ENCODE data around the gene NRG4.
"Not testable (repeated sequence)": the region's sequence is repeated elsewhere in the genome, so short reads cannot be mapped to it uniquely, and the experiment has no call there.

The NRG4 gene

GRCh38 chr15:75994220-75994619, 18.0 kb downstream of the NRG4 start:
- no peak for DNase-seq (ENCODE audit: low read depth in 2 of 2)

- no peak for DNase-seq (ENCODE audit: low read depth in 2 of 2)
Observed at GRCh38 chr15:75992897-75993296, 19.3 kb downstream of the NRG4 start.

GRCh38 chr15:75989875-75990274, 22.3 kb downstream of the NRG4 start:
- DNase-seq (ENCODE audit: low read depth in 2 of 2): no peak

DNA sequence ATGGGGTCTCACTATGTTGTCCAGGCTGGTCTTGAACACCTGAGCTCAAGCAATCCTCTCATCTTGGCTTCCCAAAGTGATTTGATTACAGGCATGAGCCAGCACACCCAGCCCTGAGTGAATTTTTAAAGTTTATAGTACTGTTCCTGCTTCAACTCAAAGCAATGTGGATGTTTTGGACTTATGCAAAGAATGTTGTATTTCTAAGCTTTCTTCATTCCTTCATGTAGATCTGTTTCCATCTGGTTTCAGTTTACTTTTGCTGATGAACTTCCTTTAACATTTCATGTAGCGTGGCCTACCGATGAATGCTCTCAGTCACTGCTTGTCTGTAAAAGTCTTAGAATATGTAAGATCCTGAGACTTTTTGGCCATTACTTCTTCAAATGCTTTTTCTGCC, 23.2 kb downstream of the NRG4 start:
- no peak for DNase-seq (ENCODE audit: low read depth in 2 of 2)

- no peak for DNase-seq (ENCODE audit: low read depth in 2 of 2)
Observed at GRCh38 chr15:75985971-75986370, 26.3 kb downstream of the NRG4 start.

- not testable (repeated sequence) for DNase-seq (ENCODE audit: low read depth in 2 of 2)
Observed at GRCh38 chr15:75984706-75985105, 27.5 kb downstream of the NRG4 start.

DNA sequence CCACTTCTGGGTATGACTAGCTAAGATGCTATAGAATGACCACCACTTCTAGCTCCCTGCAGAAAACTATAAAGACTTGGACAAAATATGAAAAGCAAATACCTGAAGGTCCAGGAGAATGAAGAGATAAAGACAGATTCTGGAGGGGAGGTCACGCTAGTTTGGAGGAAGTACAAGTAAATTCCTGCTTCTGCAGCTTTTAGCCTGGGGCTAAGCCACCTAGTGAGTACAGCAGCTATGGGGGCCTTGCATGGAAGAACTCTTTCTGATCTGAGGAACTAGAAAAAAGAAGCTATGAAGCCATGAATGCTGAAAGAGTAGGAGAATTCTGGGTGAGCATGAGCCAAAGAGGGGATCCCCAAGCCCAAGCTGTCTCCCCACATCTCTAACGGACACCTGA, 29.8 kb downstream of the NRG4 start:
- DNase-seq (ENCODE audit: low read depth in 2 of 2): no peak

DNA sequence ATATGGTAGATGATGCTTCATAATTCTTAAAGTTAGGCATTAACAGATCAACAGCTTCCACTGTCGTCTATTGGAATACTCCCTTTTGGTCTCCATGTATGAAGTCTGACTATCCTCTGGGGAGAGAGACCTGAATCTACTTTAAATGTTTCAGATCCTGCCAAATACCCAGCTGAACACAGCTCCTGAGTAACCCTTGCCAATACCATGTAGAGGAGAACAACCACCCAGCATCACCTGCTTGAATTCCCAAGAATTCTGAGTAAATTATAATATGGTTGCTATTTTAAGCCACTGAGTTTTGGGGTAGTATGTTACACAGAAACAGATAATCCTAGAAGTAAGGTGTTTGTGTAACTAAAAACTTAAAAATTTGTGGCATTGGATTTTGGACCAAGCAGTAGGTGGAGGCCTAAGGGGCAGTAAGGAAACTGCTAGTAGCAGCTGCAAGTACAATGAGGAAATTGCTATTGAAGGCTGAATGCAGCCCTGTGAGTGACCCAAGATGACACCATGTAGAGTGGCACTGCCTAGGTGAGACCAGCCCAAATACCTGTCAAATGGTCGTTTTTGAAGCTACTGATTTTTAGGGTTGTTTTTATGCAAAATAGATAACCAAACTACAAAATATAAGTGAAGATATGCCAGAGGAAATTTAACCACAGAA, 30.9 kb downstream of the NRG4 start:
- DNase-seq (ENCODE audit: low read depth in 2 of 2): no peak

- not testable (repeated sequence) for DNase-seq (ENCODE audit: low read depth in 2 of 2)
Observed at GRCh38 chr15:75976766-75977165, 35.5 kb downstream of the NRG4 start.

DNA sequence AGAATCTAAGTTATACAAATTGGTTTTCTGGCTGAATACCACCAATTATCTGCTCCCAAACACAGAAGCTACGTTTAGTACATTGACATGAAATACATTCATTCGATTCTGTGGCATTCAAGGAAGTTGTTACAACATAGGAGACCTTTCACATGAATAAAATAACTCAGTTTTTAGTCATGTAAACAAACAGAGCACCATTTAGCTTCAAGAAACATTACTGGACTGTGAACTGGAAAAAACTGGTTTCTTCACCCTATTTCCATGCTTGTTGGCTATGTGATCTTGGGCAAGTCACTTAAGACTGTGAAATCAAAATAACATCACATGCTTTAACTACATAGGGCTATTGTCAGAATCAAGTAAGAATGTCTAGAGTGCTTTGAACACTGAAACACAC, 46.2 kb downstream of the NRG4 start:
- DNase-seq (ENCODE audit: low read depth in 2 of 2): no peak

DNA sequence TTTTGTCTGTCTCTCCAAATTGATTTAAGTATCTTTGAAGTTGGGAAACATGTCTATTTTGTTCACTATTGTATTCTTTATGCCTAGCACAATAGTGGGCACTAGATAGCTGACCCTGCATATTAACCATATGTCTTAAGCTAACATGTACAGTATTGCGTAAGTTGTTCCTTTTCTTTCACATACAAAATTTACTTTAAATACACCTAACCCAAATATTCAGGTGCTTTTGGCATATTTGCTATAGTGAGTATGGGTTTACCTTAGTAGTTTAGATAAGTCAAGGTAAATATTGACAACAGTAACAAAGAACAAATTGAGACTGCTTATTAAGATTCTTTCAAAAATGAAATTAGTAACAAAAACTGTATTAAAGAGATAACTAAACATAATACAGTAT, 50.9 kb downstream of the NRG4 start:
- DNase-seq (ENCODE audit: low read depth in 2 of 2): no peak

DNA sequence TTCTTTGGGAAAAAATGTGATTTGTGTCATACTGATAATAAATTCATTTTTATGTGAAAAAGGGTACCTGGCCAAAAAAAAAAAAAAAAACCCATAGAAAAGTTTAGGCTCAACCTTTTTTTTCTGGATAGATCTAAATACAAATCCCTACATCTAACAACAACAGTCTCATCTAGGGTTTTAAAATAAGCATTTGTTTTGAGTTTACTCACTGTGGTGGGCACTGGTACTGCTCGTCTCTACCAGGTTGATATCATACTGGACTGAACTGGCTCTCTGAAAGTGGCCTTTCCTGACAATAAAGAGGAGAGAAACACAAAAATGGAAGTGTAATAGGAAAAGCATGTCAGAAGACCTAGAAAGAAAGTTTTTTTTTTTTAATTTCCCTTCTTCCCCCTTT, 56.5 kb downstream of the NRG4 start:
- no peak for DNase-seq (ENCODE audit: low read depth in 2 of 2)

GRCh38 chr15:75952525-75952924, 59.7 kb downstream of the NRG4 start:
- DNase-seq (ENCODE audit: low read depth in 2 of 2): no peak

- no peak for DNase-seq (ENCODE audit: low read depth in 2 of 2)
Observed at GRCh38 chr15:75948761-75949296, 63.4 kb downstream of the NRG4 start.

DNA sequence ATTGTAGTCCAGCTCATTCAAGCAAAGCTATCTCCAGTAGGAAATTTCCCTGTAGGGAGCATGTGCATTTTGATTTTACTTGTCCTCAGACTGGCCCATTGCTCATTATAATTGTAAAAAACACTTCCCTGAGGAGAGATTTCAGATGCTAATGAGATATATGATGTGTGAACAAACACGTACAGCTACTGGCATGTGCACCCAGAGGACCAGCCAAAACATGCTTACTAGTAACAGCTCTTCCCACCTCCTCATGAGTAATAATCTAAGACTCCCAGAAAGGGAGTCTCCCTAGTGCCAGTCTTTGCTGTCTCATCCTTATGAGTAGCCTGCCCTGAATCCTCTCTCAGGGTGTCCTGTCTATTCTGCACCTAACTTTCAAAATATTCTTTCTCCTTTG, 65.1 kb downstream of the NRG4 start:
- DNase-seq (ENCODE audit: low read depth in 2 of 2): no peak

GRCh38 chr15:75945953-75946352, 66.3 kb downstream of the NRG4 start:
- no peak for DNase-seq (ENCODE audit: low read depth in 2 of 2)

GRCh38 chr15:75943713-75944215, 68.5 kb downstream of the NRG4 start:
- DNase-seq (ENCODE audit: low read depth in 2 of 2): no peak

DNA sequence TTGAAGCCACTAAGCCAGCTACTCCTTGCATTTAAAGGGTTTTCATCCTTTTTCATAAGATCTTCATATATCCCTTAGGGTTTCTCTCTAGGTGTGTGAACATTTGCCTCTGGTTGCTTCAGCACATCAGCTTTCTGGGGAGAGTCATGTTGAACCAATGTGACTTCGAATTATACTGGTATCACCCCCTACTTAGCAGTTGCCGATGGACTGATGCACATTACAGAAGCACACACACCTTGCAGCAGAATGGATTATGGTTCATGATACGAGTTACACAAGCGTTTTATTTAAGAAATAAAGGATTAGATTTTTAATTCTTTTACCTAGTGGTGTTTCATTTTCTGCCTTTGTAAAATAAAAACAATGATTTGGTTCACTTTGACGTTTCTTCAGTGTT, 69.0 kb downstream of the NRG4 start:
- DNase-seq (ENCODE audit: low read depth in 2 of 2): no peak

GRCh38 chr15:75942464-75942863, 69.8 kb downstream of the NRG4 start:
- no peak for DNase-seq (ENCODE audit: low read depth in 2 of 2)

GRCh38 chr15:75930866-75931265, 81.4 kb downstream of the NRG4 start:
- no peak for DNase-seq (ENCODE audit: low read depth in 2 of 2)

GRCh38 chr15:75929799-75930565, 82.2 kb downstream of the NRG4 start:
- DNase-seq (ENCODE audit: low read depth in 2 of 2): no peak

DNA sequence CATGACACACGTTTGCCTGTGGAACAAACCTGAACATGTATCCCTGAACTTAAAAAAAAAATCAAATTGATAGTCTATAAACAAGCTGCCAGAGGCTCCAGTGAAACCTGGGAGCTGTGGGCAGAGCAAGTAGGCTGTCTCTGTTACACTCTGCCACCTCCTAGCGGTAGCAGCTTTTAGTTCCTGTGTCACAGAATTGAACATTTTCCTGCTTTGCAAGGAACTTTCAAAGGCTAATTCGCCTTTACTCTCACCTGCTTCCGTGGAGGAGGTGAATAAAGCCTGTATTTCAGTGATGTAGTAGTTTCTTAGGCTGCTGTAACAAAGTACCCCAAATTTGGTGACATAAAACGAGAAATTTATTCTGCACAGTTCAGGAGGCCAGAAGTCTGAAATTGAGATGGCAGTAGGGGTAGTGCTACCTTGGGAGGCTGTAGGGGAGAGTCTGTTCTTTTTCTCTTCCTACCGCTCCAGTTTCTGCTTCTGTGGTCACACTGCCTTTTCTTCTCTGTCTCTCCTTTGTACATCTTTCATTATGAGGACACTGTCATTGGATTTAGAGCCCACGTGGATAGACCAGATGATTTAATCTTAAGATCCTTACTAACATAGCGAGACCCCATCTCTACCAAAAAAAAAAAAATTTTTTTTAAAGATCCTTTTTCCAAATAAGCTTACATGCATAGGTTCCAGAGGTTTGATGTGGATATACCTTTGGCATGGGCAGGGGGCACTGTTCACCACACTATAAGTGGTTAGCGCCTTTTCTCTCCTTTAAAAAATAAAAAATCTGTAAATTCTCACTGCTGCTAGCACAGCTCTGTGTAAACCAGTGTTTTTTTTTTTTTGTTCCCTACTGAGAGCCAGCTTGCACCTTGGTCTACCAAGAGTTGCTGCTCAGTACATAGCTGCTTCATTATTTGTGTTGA, 83.3 kb downstream of the NRG4 start:
- no peak for DNase-seq (ENCODE audit: low read depth in 2 of 2)
